ENCODE measurements around the gene DHX34. TPM values are rescaled to one million over a fixed set of nuclear protein-coding genes. Genes with fewer than 3 reads are reported as not detected.
"Not testable (repeated sequence)": the region's sequence is repeated elsewhere in the genome, so short reads cannot be mapped to it uniquely, and the experiment has no call there.

The DHX34 gene
- total RNA-seq, 1 experiment from 2014 or later: 23.4 TPM

DNA sequence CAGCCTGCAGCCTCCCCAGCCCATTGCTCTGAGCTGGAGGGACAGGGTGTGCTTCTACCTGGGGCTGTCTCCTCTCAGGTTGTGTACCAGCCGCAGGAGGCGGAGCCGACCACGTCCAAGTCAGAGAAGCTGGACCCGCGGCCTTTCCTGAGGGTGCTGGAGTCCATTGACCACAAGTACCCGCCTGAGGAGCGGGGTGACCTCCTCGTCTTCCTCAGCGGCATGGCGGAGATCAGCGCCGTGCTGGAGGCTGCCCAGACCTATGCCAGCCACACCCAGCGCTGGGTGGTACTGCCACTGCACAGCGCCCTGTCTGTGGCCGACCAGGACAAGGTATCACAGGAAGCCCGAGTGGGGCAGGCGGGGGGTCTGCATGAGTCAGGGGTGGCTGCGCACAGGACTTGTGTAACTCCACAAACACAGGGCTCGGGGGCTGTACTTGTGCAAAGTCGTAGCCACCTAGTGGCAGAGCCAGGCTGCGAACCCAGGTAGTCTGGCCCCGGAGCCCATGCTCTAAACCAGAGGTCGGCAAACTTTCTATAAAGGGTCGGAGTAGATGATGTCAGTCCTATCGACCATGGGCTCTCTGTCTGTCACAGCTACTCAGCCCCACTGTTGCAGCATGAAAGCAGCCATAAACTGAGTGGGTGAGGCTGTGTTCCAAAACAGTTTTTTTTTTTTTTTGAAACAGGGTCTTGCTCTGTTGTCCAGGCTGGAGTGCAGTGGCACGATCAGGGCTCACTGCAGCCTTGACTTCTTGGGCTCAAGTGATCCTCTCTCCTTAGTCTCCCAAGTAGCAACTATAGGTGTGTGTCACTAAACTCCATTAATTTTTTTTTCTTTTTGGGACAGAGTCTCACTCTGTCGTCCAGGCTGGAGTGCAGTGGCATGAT is 8.9 kb downstream of the DHX34 start:
- in situ Hi-C loops (cut with HindIII; ENCODE audit: low pct_unique_long_range_greater_than_20kb, low sequenced_read_pairs): no loop called here
- no peak for DNase-seq (ENCODE audit: low read depth)

DNA sequence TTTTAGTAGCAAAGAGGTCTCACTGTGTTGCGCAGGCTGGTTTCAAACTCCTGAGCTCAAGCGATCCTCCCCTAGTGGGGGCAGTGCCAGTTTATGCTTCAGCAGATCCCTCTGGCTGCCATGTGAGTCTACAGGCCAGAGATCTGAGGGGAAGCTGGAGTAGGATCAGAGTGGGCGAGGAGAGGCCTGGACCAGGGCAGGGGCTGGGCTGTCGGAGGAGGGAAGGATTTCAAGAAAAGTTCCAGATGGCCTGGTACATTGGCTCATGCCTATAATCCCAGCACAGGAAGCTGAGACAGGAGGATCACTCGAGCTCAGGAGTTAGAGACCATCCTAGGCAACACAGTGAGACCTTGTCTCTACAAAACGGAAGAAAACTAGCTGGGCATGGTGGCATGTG is 9.8 kb downstream of the DHX34 start:
- no peak for DNase-seq (ENCODE audit: low read depth)
- in situ Hi-C loops (cut with HindIII; ENCODE audit: low pct_unique_long_range_greater_than_20kb, low sequenced_read_pairs): no loop called here

DNA sequence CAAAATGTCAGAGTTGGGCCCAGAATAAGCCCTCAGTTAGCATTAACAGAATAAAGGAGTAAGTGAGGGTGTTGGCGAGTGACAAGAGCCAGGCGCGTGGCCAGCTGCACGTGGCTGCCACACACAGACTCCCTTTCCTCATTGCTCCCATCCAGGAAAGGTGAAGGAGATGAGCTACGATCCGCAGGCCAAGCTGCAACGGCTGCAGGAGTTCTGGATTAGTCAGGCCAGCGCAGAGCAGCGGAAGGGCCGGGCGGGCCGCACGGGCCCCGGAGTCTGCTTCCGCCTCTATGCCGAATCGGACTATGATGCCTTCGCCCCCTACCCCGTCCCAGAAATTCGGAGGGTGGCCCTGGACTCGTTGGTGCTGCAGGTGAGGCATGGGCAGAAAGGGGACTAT is 13.2 kb downstream of the DHX34 start:
- no peak for DNase-seq (ENCODE audit: low read depth)
- in situ Hi-C loops (cut with HindIII; ENCODE audit: low pct_unique_long_range_greater_than_20kb, low sequenced_read_pairs): no loop called here

DNA sequence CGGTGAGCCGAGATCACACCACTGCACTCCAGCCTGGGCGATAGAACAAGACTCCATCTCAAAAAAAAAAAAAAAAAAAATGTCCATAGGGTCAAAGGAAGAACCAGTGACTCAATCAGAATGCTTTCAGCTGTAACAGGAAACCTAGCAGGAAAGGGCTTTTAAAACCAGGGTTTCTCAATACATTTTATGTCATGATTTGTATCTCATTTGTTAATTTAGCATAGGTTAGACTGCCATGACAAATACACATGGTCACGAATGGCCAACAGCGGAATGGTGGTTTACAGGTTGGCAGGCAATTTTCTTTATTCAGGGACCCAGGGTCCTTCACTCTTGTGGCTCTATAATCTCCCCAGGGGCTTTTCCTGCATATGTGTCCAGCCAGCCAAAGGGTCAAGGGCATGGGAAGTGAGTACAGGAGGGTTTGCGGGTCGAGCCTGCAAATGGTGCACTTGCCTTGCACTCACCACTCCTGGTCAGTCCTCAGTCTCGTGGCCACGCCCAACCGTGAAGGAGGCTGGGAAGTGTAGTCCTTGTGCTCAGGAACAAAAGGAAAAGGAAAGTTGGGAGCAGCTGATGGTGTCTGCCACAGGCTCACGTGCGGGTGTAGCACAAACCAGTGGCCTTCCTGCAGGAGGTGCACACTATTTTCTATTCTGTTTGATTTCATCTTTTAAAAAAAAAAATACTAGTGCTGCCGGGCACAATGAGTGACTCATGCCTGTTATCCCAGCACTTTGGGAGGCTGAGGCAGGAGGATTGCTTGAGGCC is 14.8 kb downstream of the DHX34 start:
- in situ Hi-C loops (cut with HindIII; ENCODE audit: low pct_unique_long_range_greater_than_20kb, low sequenced_read_pairs): no loop called here

DNA sequence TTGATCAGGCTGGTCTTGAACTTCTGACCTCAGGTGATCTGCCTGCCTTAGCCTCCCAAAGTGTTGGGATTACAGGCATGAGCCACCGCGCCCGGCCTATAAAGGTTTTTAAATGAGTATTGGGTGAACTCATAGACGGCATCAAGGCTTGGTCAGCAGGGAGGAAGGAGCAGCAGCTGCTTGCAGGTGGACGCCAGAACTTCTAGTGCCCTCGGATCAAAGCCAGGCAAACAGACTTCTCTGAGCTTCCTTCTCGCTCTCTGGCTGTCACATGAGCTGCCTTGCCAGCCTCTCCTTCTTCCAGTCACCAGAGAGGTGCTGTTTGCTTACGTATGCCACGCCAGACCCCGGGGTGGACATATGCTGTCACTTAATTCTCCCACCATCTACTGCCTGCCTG is 16.3 kb downstream of the DHX34 start:
- in situ Hi-C loops (cut with HindIII; ENCODE audit: low pct_unique_long_range_greater_than_20kb, low sequenced_read_pairs); DNase-seq (ENCODE audit: low read depth): not testable (repeated sequence)

More for the DNA sequence above, 14.8 kb downstream of the DHX34 start:
- no peak for DNase-seq (ENCODE audit: low read depth)

DNA sequence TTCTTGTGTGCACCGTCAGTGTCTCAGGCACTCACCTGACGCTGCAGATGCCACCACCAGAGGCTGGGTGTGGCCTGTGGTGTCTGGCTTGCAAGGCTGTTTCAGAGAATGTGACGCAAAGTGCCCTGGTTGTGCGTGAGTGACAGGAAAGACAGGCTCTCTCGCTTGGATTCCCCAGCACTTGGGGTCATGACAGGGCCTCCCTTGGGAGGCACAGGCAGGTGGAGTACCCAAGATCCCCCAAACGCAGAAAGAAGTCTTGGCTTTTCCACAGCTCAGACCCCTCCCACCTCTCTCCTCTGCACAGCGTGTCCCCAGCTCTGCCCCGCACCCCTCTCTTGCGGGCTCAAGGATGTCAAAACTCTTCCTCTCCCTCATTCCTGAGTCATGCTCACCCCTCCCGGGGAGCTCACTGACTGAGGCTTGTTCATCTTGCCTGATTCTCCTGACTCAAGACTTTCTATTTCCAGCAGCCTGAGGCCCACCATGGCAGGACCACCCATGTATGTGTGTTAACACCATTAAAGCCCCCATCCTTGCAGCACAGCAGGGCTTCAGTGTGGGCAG is 21.0 kb downstream of the DHX34 start:
- in situ Hi-C loops (cut with HindIII; ENCODE audit: low pct_unique_long_range_greater_than_20kb, low sequenced_read_pairs): no loop called here
- DNase-seq (ENCODE audit: low read depth): no peak

DNA sequence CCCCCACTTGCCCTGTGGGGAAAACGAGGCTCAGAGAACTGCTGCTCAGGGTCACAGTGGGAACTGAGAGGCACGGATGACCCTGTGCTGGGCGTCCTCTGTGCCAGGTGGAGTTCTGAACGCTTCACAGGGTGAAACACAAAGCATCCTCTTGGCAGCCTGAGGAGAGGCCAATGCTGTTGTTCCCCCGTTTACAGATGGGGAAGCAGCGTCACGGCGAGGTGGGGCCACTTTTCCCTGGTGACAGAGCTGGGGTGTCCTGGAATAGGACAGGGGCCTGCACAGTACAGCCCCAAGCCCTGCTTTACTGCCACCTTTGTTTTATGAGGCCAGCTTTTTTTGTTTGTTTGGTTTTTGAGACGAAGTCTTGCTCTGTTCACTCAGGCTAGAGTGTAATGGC is 22.1 kb downstream of the DHX34 start:
- in situ Hi-C loops (cut with HindIII; ENCODE audit: low pct_unique_long_range_greater_than_20kb, low sequenced_read_pairs): no loop called here
- no peak for DNase-seq (ENCODE audit: low read depth)

DNA sequence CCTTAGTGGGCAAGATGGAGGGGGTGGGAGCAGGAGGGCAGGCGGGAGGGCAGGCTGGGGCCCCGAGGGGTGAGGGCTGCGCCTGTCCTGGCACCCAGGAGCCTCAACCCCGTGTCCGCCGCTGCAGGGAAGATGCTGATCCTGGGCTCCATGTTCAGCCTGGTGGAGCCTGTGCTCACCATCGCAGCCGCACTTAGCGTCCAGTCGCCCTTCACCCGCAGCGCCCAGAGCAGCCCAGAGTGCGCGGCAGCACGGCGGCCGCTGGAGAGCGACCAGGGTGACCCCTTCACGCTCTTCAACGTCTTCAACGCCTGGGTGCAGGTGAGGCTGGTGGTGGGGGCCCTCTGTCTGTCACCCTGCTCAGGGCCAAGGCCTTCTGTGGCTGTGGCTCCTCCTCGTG is 23.5 kb downstream of the DHX34 start:
- DNase-seq (ENCODE audit: low read depth): no peak
- in situ Hi-C loops (cut with HindIII; ENCODE audit: low pct_unique_long_range_greater_than_20kb, low sequenced_read_pairs): no loop called here

DNA sequence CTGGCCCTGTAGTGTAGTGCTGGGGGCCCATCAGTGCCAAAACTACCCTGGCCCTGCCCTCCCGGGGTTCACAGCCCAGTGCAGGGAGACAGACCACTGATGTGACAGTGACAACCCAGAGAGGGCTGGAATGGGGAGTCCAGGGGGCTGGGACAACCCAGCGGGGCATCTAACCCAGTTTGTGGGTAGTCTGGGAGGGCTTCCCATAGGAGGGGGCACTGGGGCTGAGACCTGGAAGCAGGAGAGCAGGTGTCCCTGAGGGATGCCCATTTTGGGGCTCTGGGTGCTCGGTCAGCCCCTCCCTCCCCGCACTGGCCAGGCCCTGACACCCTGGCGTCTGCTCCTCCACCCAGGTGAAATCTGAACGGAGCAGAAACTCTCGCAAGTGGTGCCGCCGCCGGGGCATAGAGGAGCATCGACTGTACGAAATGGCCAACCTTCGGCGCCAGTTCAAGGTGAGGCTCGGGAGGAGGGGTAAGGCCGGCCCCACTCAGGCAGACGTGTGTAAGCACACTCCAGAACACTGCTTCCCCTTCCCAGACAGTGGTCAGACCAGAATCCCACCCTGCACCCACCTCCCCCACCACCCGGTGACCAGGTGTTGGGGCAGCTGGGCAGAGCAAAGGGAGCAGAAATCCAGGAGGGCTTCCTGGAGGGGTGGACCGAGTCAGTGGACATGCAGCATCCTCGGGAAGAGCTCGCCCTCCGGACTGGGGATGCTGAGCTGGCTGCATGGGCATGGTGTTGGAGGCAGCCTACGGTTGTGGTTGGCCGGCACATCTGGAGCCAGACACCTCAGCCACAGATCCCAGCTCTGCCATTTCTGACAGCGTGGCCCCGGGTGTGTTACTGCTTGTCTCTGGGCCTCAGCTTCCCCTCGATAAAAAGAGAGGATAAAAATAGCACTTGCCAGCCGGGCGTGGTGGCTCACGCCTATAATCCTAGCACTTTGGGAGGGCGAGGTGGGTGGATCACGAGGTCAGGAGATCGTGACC is 24.4 kb downstream of the DHX34 start:
- no peak for DNase-seq (ENCODE audit: low read depth)
- in situ Hi-C loops (cut with HindIII; ENCODE audit: low pct_unique_long_range_greater_than_20kb, low sequenced_read_pairs): no loop called here

DNA sequence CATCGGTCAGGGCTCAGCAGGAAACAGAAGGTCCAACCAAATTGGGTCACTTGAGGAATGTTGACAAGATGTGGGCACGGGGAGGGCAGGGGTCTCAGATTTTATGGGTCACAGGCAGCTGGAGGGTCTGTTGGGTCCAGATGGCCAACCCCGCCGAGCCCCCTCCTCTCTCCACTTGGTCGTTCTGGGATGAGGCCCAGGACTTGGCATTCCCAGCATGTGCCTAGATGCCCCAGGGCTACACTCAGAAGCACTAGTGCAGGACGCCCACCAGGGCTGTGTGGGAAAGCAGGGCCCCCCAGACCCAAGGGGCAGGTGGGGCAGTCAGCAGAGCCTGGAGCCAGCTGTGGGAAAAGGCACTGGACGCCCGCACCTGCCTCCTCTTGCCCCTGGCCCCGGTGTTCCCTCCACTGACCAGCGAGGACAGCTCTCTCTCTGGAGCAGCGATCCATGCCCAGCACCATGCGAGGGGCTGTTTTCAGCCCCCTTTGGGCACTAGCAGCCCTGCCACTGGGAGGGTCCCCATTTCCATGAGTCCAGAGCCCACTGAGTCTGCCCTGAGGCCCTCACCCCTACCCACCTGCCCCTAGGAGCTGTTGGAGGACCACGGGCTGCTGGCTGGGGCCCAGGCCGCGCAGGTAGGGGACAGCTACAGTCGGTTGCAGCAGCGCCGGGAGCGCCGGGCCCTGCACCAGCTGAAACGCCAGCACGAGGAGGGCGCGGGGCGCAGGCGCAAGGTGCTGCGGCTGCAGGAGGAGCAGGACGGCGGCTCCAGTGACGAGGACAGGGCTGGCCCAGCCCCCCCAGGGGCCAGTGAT is 26.0 kb downstream of the DHX34 start:
- no peak for DNase-seq (ENCODE audit: low read depth)
- in situ Hi-C loops (cut with HindIII; ENCODE audit: low pct_unique_long_range_greater_than_20kb, low sequenced_read_pairs): no loop called here

DNA sequence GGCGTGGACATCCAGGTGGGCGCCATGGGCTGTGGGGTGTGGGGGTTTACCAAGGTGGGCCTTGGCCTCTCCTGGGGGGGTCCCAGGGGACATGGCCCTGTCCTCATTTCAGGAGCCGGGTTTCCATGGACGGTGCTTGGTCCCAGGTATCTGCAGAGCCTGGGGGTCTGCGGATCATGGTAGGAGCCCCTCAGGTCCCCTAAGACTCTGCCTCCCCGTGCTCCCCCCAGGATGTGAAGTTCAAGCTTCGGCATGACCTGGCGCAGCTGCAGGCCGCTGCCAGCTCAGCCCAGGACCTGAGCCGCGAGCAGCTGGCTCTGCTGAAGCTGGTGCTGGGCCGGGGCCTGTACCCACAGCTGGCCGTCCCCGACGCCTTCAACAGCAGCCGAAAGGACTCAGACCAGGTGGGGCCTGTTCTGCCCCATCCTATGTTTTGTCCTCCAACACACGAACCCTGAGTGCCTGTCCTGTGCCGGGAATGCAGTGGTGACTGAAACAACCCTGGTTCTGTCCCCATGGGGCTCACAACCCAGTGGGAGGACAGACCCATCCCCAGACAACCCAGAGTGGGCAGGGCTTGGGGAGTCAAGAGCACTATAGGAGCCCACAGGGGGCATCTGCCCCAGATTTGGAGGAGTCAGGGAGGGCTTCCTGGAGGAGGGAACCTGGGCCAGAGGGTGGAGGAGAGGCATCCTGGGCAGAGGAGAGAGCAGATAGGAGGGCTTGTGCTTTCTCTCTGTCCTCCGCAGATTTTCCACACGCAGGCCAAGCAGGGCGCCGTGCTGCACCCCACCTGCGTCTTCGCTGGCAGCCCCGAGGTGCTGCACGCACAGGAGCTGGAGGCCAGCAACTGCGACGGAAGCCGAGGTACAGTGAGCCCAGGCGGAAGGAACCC is 26.8 kb downstream of the DHX34 start:
- no peak for DNase-seq (ENCODE audit: low read depth)
- in situ Hi-C loops (cut with HindIII; ENCODE audit: low pct_unique_long_range_greater_than_20kb, low sequenced_read_pairs): no loop called here

DNA sequence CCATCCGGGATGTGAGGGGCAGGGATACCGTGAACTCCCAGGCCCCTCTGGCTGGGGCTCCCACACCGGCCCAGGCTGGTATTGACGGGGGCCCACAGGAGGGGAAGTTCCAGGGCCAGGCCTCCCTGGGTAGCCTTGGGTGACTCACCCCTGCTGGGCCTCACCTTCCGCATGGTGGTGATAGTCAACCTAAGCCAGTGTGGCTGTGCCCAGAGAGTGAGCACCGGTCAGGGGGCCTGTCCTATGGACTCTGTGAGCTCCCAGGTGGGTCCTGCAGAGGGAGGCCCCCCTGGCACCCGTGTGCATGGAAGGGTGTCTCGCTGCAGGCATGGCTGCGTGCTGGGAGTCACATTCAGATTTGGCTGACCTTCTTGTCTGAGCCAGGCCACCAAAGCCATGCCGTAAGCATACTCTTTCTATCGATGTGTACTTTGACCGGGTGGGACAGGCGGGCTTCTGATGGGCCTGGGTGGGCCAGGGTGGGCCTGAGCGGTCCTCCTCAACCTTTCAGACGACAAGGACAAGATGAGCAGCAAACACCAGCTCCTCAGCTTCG is 27.6 kb downstream of the DHX34 start:
- DNase-seq (ENCODE audit: low read depth): no peak
- in situ Hi-C loops (cut with HindIII; ENCODE audit: low pct_unique_long_range_greater_than_20kb, low sequenced_read_pairs): no loop called here

DNA sequence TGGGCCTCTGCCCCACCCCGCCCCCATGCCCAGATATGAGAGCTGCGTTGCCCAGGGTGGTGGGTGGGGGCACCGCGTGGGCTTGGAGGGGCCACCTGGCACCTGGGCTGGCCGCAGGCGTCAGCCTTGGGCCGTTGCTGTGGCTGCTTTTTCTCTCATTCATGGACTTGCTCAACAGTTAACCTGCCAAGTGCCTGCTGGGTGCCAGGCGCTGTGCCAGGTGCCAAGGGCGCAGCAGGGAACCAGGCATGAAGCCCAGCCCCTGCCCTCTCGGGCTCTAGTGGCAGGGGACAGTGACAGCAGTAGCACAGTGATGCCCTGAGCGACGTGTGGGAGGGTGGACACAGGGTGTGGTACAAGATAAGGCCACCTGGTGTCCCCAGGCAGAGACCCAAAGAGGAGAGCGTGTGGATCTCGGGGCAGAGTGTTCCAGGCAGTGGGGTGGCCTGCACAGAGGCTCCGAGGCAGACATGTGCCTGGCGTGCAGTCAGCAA is 28.1 kb downstream of the DHX34 start:
- DNase-seq (ENCODE audit: low read depth): no peak
- in situ Hi-C loops (cut with HindIII; ENCODE audit: low pct_unique_long_range_greater_than_20kb, low sequenced_read_pairs): no loop called here

DNA sequence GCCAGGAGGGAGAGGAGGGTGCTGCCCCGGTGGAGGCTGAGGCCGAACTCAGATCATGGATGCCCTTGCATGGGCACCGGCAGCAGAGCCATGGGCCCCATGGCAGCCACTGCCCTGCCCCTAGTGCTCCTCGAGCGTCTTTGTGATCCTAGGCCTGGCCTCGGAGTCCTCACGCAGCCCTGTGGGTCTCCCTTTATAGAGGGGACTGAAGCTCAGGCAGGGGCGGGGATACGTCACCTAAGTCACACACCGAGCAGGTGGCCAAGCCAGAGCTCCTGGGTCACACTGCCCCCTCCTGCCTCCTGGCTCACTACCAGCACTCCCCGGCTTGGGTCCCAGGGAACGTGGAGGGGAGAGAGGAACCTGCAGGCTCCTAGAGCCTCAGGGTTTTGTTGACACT is 28.7 kb downstream of the DHX34 start:
- in situ Hi-C loops (cut with HindIII; ENCODE audit: low pct_unique_long_range_greater_than_20kb, low sequenced_read_pairs): no loop called here
- no peak for DNase-seq (ENCODE audit: low read depth)

DNA sequence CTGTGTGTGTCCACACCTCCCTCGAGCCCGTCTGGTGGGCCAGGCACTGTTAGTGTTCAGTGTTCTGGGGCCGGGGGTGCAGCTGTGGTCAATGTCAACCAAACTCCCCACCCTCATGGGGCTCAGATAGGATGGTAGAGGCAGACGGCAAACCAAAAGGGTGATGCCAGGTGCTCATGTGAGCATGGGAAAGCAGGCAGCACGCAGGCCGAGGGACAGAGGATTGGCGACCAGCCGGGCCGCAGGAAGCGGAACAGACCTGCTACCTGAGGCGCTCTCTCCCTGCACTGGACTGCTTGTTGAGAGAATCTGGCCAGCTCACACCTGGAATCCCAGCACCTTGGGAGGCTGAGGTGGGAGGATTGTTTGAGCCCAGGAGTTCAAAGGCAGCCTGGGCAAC is 29.1 kb downstream of the DHX34 start:
- in situ Hi-C loops (cut with HindIII; ENCODE audit: low pct_unique_long_range_greater_than_20kb, low sequenced_read_pairs): no loop called here
- no peak for DNase-seq (ENCODE audit: low read depth)

DNA sequence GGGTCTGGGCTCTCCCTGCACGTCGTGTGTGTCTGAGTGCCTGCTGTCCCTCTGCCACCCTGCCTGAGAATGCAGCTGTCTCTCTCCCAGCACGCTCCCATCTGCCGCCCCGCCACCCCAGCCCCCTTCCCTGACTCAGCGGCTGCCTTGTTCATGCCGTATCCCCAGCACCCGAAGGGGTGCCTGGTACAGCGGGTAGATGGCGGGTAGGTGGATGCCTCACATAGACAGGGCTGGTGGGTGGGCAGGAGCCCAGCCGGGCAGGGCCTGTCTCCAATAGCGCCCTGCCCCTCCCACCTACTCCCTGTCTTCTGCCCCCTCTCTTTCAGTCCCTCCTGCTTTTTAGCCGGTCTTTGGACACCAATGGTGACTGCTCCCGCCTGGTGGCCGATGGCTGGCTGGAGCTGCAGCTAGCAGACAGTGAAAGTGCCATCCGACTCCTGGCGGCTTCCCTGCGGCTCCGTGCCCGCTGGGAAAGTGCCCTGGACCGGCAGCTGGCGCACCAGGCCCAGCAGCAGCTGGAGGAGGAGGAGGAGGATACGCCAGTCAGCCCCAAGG is 30.3 kb downstream of the DHX34 start:
- no peak for DNase-seq (ENCODE audit: low read depth)
- in situ Hi-C loops (cut with HindIII; ENCODE audit: low pct_unique_long_range_greater_than_20kb, low sequenced_read_pairs): no loop called here
